SJCRH30 (cell line): ENCODE measurements around the gene H6PD. TPM values are rescaled to one million over a fixed set of nuclear protein-coding genes. Genes with fewer than 3 reads are reported as not detected.
"Not testable (repeated sequence)": the region's sequence is repeated elsewhere in the genome, so short reads cannot be mapped to it uniquely, and the experiment has no call there.

Experiments
- DNase-seq, 2 experiments: peaks; one replicate each; pipeline ENCODE4 v3.0.0-alpha.2; 2015 to 2020
- H3K27ac ChIP-seq: fragments of 250-450 bp; sonication (Bioruptor Pico); 2 replicates; pipeline ENCODE4 v1.5.1; 2020; ENCODE audit warnings: mild to moderate bottlenecking, moderate library complexity
- H3K27me3 ChIP-seq: fragments of 250-450 bp; sonication (Bioruptor Pico); 2 replicates; pipeline ENCODE4 v1.5.1; 2020; ENCODE audit warnings: mild to moderate bottlenecking, moderate library complexity
- H3K36me3 ChIP-seq: fragments of 250-450 bp; sonication (Bioruptor Pico); 2 replicates; pipeline ENCODE4 v1.5.1; 2020; ENCODE audit warnings: mild to moderate bottlenecking, moderate library complexity
- H3K4me1 ChIP-seq: fragments of 250-450 bp; sonication (Bioruptor Pico); 2 replicates; pipeline ENCODE4 v1.5.1; 2020; ENCODE audit warnings: mild to moderate bottlenecking, moderate library complexity
- H3K4me3 ChIP-seq: fragments of 250-450 bp; sonication (Bioruptor Pico); 2 replicates; pipeline ENCODE4 v1.5.1; 2020; ENCODE audit warnings: mild to moderate bottlenecking, moderate library complexity
- H3K9me3 ChIP-seq: fragments of 250-450 bp; sonication (Bioruptor Pico); replicated peaks from 2 replicates; pipeline ENCODE4 v1.5.1; 2020; ENCODE audit warnings: mild to moderate bottlenecking, moderate library complexity
- total RNA-seq: library from RNA; depleted of rRNA; stranded (reverse); fragments of >200 nt; shearing (Covaris generic); gene quantifications from 2 replicates; pipeline ENCODE4 v1.2.3, GENCODE V29; 2014

The H6PD gene
- total RNA-seq, 1 experiment from 2014 or later: 7.0 TPM

DNA sequence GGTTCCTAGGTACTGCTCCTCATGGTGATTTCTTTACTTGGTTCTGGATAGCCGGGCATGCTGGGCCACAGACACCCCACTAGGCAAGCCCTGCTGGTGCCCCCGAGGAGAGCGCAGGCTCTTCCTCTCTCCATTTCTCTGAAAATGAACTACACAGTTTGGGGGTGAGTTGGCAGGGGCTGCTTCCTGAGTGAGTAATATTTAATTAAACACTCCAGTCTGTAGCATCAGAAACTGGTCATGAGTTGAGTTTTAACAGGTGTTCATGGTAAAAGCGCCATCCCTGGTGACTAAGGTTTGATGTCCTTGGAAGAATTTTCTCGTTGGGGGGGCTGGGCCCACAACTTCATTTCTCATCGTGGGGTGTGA, 59.8 kb downstream of the H6PD start:
- Histone ChIP-seq H3K27me3 (peaks cover 18% of the 10 kb centered on the region), H3K36me3 (no peaks in the 10 kb centered on the region), H3K4me3 (no peak overlapping the region), H3K27ac (no peak overlapping the region), H3K4me1 (no peaks in the 10 kb centered on the region), H3K9me3 (peaks cover 4% of the 10 kb centered on the region)
- no peak for DNase-seq

DNA sequence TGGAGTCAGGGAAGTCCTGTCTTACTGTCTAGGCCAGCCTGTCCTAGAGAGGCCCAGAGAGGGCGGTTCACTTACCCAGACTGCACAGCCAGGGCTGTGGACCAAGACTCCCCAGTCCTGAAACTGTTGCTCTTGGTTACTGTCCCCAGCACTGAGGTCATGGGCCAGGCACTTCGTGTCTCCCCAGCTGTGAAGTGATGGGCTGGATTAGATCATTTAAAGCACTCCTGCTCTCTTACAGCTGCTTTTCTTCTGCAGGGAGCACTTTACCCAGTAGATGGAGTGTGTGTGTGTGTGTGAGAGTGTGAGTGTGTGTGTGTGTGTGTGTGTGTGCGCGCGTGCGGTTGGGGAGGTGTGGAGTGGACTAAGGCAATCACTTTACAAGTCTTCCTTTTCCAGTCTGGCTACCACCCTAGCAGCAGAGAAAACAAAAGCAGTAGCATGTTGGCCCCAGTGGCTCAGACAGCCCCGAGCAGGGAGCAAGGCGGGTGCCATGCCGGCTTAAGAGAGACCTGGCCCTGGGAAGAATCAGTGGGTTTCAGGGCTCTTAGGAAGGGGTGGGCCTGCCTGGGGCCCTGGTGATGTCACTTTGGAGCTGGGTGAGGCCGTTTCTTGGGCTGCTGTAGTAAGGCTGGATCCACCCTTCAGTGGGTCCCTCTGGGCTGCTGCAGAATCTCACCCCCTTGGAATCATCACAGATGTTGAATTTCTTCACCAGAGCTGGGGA, 60.5 kb downstream of the H6PD start:
- no peak for DNase-seq
- Histone ChIP-seq H3K36me3 (no peaks in the 10 kb centered on the region), H3K4me1 (no peaks in the 10 kb centered on the region), H3K4me3 (no peak overlapping the region), H3K27ac (no peak overlapping the region), H3K27me3 (peaks cover 18% of the 10 kb centered on the region), H3K9me3 (no peaks in the 10 kb centered on the region)

DNA sequence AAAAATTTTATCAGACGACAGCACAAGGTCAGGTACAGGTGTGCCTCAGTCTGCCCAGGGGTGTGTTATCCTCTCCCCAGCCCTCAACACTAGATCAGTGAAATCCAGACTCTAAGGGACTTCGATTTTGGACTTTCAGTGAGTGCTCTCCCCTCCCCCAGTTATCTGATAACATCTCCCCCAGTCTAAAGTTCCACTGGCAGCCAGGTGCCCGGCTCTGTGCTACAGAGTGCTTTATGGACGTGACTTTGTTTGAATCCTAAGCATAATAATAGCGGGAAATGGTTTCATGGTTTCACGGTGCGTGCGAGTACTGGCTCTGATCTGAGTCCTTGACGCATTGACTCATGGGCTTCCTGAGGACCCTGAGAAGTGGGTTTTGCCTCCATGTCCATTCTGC, 61.3 kb downstream of the H6PD start:
- no peaks in the 10 kb centered on the region for H3K4me1 ChIP-seq
- H3K27me3 ChIP-seq: peaks cover 18% of the 10 kb centered on the region
- no peak overlapping the region for H3K27ac ChIP-seq
- DNase-seq: no peak
- no peak overlapping the region for H3K4me3 ChIP-seq
- no peaks in the 10 kb centered on the region for H3K36me3 ChIP-seq
- no peaks in the 10 kb centered on the region for H3K9me3 ChIP-seq

DNA sequence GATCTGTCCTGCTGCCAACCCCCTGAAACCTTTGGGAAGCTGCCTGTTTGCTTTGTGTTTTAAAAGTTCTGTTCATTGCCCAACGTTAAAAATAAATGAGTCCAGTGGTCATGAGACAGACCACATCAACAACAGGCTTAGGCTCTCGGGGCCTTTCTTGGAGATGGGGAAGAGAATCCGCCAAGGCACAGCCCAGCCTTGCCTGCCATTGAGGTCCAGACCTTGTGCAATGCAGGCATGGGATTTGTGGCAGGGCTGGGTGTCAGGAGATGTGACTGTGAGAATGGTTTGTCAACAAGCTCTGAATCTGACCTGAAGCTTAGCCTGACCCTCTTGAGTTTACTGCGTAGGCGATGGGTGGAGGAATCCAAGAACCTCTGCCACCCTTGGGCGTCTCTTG, 62.3 kb downstream of the H6PD start:
- Histone ChIP-seq H3K36me3 (no peaks in the 10 kb centered on the region), H3K4me3 (no peak overlapping the region), H3K27ac (no peak overlapping the region), H3K9me3 (no peaks in the 10 kb centered on the region), H3K4me1 (no peaks in the 10 kb centered on the region), H3K27me3 (peaks cover 15% of the 10 kb centered on the region)
- no peak for DNase-seq

DNA sequence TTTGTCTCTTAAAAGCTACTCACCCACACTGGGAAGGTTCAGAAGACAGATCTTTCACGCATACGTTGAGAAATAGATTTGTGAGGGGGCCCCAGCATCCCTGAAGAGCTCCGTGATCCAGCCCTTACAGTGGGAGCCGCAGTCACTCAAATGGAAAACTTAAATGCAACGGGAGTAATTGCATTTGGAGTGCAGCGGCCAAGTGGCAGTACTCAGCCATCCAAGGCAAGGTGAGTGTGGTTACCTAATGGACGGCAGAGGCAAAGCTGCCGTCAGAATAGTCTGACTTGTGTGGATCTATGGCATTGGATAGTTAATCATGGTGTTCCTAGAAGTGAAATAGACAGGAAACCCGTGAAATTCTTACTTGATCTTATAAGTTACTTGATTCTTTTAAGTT, 63.3 kb downstream of the H6PD start:
- H3K4me1 ChIP-seq: no peaks in the 10 kb centered on the region
- H3K27me3 ChIP-seq: peaks cover 10% of the 10 kb centered on the region
- H3K36me3 ChIP-seq: no peaks in the 10 kb centered on the region
- H3K27ac ChIP-seq: no peak overlapping the region
- no peak overlapping the region for H3K4me3 ChIP-seq
- DNase-seq: no peak
- H3K9me3 ChIP-seq: no peaks in the 10 kb centered on the region

DNA sequence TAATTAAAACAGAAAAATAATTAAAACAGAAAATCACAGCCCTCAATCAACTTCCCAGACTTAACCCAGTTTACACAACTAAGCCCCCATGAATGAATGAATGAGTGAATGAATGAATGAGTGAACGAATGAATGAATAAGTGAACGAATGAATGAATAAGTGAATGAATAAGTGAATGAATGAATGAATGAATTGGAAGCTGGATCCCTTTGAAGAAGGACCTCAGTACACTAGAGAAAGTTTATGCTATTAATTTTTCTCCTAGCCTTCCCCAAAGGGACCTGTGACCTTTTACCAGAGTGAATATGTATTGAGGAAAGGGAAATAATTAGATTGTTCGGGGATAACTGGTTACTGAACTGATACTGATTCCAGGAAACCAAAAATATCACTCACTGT, 63.7 kb downstream of the H6PD start:
- no peaks in the 10 kb centered on the region for H3K9me3 ChIP-seq
- no peak for DNase-seq
- H3K27me3 ChIP-seq: peaks cover 10% of the 10 kb centered on the region
- H3K4me3 ChIP-seq: no peak overlapping the region
- H3K27ac ChIP-seq: no peak overlapping the region
- H3K4me1 ChIP-seq: no peaks in the 10 kb centered on the region
- no peaks in the 10 kb centered on the region for H3K36me3 ChIP-seq

DNA sequence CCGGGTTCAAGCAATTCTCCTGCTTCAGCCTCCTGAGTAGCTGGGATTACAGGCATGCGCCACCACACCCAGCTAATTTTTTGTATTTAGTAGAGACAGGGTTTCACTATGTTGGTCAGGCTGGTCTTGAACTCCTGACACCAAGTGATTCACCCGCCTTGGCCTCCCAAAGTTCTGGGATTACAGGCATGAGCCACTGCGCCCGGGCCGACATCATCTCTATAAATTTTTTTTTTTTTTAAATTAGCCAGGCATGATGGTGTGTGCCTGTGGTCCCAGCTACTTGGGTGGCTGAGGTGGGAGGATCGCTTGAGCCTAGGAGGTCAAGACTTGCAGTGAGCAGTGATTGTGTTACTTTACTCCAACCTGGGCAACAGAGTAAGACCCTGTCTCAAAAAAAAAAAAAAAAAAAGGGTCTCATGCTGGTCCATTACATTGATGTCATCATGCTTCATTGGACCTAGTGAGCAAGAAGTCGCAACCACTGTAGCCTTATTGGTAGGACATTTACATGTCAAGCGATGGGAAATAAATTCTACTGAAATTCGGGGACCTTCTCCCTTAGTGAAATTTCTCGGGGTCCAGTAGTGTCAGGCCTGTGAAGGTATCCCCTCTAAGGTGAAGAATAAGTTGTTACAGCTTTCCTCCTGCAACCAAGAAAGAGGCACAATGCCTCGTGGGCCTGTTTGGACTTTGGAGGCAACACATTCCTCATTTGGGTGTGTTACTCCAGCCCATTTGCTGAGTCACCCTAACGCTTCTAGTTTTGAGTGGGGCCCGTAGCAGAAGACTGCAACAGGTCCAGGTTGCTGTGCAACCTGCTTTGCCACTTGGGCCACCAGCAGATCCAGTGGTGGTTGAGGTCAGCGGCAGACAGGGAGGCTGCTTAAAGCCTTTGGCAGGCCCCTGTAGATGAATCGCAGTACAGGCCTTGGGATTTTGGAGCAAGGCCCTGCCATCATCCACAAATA, 65.3 kb downstream of the H6PD start:
- H3K4me3 ChIP-seq, H3K36me3 ChIP-seq, H3K27ac ChIP-seq, H3K27me3 ChIP-seq, DNase-seq, H3K9me3 ChIP-seq, H3K4me1 ChIP-seq: not testable (repeated sequence)

DNA sequence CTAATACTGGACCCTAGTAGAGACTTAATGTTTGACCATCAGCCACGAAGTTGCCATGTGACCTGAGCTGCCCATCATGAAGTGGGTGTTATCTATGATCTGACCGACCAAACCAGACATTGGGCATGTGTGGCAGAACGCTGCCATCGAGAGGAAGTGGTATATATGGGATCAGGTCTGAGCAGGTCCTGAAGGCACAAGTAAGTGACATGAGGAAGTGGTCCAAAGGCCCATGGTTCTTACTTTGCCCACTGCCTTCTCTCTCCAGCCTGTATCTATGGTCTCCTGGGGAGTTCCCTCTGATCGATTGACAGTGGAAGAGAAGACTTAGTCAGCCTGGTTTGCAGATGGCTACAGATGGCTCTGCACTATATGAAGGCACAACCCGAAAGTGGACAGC, 66.0 kb downstream of the H6PD start:
- H3K4me3 ChIP-seq: no peak overlapping the region
- H3K36me3 ChIP-seq: no peaks in the 10 kb centered on the region
- no peak for DNase-seq
- no peaks in the 10 kb centered on the region for H3K4me1 ChIP-seq
- no peaks in the 10 kb centered on the region for H3K9me3 ChIP-seq
- H3K27me3 ChIP-seq: peaks cover 11% of the 10 kb centered on the region
- H3K27ac ChIP-seq: no peak overlapping the region

DNA sequence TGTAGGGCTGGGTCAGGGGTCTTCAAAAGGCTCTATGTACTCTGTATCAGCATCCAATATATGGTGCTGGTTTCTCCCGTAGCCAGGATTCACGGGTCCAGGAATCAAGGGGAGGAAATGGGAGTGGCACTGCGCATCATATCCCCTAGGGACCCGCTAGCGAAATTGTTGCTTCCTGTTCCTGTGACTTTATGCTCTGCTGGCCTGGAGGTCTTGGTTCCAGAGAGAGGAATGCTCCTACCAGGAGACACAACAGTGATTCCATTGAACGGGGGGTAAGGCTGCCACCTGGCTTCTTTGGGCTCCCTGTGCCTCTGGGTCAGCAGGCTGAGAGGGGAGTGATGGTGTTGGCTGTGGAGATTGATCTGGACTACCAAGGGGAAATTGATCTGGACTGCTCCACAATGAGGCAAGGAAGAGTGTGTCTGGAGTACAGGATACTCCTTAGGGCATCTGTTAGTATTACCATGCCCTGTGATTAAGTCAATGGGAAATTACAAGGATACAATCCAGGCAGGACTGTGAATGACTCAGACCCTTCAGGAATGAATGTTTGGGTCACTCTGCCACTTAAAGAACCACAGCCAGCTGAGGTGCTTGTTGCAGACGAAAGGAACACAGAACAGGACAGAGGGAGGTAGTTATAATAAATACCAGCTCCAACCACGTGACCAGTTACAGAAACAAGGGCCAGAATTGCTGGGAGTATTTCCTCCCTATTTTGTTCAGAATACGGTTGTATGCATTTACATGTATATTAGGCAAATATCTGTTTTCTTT, 68.4 kb downstream of the H6PD start:
- no peak overlapping the region for H3K4me3 ChIP-seq
- no peaks in the 10 kb centered on the region for H3K9me3 ChIP-seq
- no peaks in the 10 kb centered on the region for H3K4me1 ChIP-seq
- DNase-seq: no peak
- no peaks in the 10 kb centered on the region for H3K36me3 ChIP-seq
- no peak overlapping the region for H3K27ac ChIP-seq
- peaks cover 19% of the 10 kb centered on the region for H3K27me3 ChIP-seq

DNA sequence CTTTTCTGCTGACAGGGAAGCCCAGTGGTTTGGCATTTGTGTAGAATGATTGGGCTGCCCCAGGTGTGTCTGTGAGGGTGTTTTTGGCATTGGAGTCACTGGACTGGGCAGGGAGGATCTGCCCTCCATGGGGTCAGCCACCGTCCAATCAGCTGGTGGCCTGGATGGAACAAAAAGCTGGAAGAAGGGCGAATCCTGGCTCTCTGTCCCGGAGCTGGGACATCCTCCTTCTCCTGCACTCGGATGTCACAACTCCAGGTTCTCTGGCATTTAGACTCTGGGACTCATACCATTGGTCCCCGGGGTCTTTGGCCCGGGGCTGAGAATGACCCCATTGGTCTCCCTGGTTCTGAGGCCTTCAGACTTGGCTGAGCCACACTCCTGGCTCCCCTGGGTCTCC, 69.3 kb downstream of the H6PD start:
- Histone ChIP-seq H3K4me1 (no peaks in the 10 kb centered on the region), H3K9me3 (no peaks in the 10 kb centered on the region), H3K27ac (no peak overlapping the region), H3K4me3 (no peak overlapping the region), H3K27me3 (peaks cover 27% of the 10 kb centered on the region), H3K36me3 (no peaks in the 10 kb centered on the region)
- DNase-seq: no peak

DNA sequence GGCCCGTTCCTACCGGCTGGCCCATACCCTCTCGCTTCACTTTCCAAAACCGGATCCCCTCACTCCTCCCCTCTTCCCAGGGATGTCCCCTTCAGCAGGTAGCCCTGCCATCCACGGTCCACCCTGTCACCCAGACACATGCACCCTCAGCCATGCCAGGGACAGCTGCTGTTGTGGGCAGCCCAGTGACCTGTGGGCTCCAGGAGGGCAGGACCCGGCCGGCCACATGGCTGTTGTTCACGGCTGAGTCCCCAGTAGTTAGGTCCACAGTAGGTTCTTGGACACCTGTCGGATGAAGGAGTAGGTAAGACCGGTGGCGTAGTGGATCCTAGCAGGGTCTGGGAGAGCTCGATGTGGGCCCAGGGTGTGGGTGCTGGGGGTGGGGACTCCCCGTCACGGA, 70.6 kb downstream of the H6PD start:
- Histone ChIP-seq H3K36me3 (no peaks in the 10 kb centered on the region), H3K4me3 (no peak overlapping the region), H3K4me1 (no peaks in the 10 kb centered on the region), H3K9me3 (no peaks in the 10 kb centered on the region), H3K27ac (no peak overlapping the region), H3K27me3 (peaks cover 33% of the 10 kb centered on the region)
- DNase-seq: no peak

DNA sequence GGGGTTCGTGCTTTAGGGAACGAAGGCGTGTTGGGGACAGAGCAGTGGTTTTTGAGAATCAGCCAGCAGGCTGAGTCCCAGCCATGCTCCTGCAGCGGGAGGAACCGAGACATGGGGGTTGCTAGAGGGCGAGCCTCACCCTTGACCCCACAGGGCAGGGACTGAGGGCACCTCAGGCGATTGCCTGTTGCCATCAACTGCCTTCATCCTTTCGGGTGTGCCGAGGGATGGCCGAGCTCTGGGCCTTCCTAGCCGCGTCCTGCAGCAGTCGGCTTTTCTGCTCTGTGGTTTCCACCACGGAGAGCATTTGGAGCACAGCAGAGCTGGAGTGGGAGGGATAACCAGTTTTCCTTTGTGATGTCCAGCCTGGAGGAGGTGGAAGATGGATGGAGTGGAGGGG, 71.4 kb downstream of the H6PD start:
- no peak for DNase-seq
- Histone ChIP-seq H3K36me3 (no peaks in the 10 kb centered on the region), H3K4me3 (no peak overlapping the region), H3K9me3 (no peaks in the 10 kb centered on the region), H3K4me1 (no peaks in the 10 kb centered on the region), H3K27ac (no peak overlapping the region), H3K27me3 (peaks cover 39% of the 10 kb centered on the region)

DNA sequence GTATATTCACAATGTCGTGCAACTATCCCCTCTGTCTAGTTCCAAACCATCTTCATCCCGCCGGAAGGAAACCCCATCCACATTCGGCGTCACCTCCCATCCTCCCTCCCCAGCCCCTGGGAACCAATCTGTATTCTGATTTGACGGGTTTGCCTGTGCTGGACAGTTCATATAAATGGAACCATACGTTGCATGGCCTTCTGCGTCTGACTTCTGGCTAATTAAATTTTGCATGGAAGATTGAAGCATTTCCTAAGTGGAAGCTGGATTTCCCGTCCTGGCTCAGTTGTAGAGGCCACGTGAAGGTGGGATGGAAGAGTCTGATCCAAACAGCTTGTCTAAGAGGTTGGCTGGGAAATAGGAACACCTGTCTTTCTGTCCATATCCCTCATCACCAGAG, 72.7 kb downstream of the H6PD start:
- H3K9me3 ChIP-seq: no peaks in the 10 kb centered on the region
- DNase-seq: no peak

DNA sequence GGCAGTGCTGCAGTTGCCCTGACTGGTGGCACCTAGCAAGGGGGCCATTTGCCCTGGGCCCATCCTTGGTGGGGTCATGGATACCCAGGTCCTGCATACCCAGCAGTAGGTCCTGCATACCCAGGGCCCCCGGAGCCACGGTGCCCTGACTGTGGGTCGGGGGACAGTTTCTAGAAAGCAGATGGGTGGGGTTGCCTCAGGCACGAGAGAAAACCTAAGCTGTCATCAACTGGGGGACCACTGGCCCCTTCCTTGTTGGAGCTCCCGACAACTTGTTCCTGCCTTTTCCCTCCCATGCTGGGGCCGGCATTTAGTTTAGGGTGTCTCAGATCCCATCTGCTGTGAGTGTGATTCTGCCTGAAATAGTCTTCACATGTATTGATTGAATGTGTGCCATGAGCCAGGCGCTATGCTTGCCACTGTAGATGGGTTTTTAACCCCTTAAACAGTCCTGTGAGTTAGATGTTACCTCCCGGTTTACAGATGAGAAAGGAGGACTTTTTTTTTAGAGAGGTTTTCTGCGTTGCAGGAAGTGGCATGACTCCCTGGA, 73.7 kb downstream of the H6PD start:
- no peak for DNase-seq
- no peaks in the 10 kb centered on the region for H3K36me3 ChIP-seq
- H3K9me3 ChIP-seq: no peaks in the 10 kb centered on the region
- H3K4me3 ChIP-seq: no peak overlapping the region
- no peaks in the 10 kb centered on the region for H3K4me1 ChIP-seq
- no peak overlapping the region for H3K27ac ChIP-seq
- peaks cover 46% of the 10 kb centered on the region for H3K27me3 ChIP-seq

More for the DNA sequence above, 72.7 kb downstream of the H6PD start:
- Histone ChIP-seq H3K4me1 (no peaks in the 10 kb centered on the region), H3K36me3 (no peaks in the 10 kb centered on the region), H3K4me3 (no peak overlapping the region), H3K27me3 (peaks cover 45% of the 10 kb centered on the region), H3K27ac (no peak overlapping the region)

DNA sequence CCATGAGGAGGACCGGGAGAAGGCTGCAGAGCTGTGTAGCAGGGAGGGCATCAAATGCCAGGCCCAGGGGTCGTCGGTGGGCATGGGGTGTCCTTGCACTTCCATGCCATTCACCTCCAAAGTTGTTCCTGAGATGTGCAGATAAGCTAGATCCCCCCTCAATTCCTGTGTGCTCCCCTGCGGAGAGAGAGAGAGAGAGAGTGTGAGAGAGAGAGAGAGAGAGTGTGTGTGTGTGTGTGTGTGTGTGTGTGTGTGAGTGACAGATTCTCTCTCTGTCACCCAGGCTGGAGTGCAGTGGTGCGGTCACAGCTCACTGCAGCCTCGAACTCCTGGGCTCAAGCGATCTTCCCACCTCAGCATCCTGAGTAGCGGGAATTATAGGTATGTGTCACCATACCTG, 74.5 kb downstream of the H6PD start:
- no peak for DNase-seq
- H3K36me3 ChIP-seq: no peaks in the 10 kb centered on the region
- H3K4me1 ChIP-seq: no peaks in the 10 kb centered on the region
- H3K27me3 ChIP-seq: peaks cover 49% of the 10 kb centered on the region
- no peak overlapping the region for H3K4me3 ChIP-seq
- no peak overlapping the region for H3K27ac ChIP-seq
- no peaks in the 10 kb centered on the region for H3K9me3 ChIP-seq
